SK-MEL-5 (cell line): ENCODE measurements around the gene EHF. TPM values are rescaled to one million over a fixed set of nuclear protein-coding genes. Genes with fewer than 3 reads are reported as not detected.
A peak's percentile ranks its signal among the peaks of the same experiment; 100 is the strongest.

Experiments used
- DNase-seq: peaks from one replicate; pipeline ENCODE4 v3.0.0-alpha.2; 2016; ENCODE audit warnings: low read depth, low spot score
- in situ Hi-C: cut with HindIII; loops from 2 replicates; pipeline ENCODE4 v1.10.0; 2016; ENCODE audit warnings: low sequenced_read_pairs, high pct_unique_total_duplicates, low pct_unique_long_range_greater_than_20kb
- total RNA-seq: library from RNA; depleted of rRNA; stranded (reverse); fragments of >200 nt; shearing (Covaris generic); gene quantifications from 2 replicates; pipeline ENCODE4 v1.2.3, GENCODE V29; 2014

The EHF gene
- total RNA-seq, 1 experiment from 2014 or later: 0.13 TPM

GRCh38 chr11:34599406-34599945 is 21.4 kb upstream of the EHF start:
- peak; percentile 84 for DNase-seq
- in situ Hi-C loops: no loop called here

GRCh38 chr11:34600339-34601084 is 20.4 kb upstream of the EHF start:
- DNase-seq: no peak

GRCh38 chr11:34601085-34601444 is 19.8 kb upstream of the EHF start:
- no peak for DNase-seq
- in situ Hi-C loops: no loop called here

More at GRCh38 chr11:34600339-34601084, 20.4 kb upstream of the EHF start:
- in situ Hi-C loops: no loop called here

DNA sequence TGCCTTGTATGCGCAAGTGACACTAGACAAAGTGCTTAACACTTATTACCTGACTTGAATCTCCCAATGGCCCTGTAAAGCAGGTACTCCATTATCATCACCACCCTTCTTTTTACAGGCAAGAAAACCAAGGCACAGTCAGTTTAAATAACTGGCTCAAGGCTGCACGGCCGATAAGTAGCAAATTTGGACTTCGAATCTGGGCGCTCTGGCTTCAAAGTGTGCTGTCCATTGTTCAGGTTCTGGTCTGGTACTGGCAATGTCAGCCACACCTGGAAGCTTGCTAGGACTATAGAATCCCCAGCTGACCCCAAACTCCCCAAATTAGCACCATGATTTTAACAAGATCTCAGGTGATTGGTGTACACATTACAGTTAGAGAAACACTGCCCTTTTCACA is 19.3 kb upstream of the EHF start:
- in situ Hi-C loops: no loop called here
- DNase-seq: no peak

- DNase-seq: no peak
- in situ Hi-C loops: no loop called here
Measured at GRCh38 chr11:34602245-34602644, 18.6 kb upstream of the EHF start.

GRCh38 chr11:34603129-34604001 is 17.5 kb upstream of the EHF start:
- in situ Hi-C loops: no loop called here
- no peak for DNase-seq

DNA sequence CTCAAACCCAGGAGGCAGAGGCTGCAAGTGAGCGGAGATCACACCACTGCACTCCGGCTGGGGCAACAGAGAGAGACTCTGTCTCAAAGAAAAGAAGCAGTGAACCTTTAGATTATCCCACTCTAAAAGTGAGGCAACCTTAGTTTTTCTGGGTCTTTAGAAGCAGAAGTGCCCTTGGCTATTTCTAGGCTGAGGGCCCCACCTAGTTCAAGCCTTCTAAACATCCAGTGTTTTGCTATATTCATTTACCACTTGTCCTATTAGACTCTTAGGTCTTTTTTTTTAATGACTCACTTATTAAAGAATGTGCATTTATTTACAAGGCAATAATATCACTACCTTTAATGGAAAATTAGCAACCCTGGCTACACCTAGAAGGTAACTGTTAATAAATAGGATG is 16.7 kb upstream of the EHF start:
- in situ Hi-C loops: no loop called here
- no peak for DNase-seq

GRCh38 chr11:34604911-34605310 is 16.0 kb upstream of the EHF start:
- in situ Hi-C loops: no loop called here
- DNase-seq: no peak

GRCh38 chr11:34605481-34606325 is 15.2 kb upstream of the EHF start:
- in situ Hi-C loops: no loop called here
- peak; percentile 53 for DNase-seq

GRCh38 chr11:34606326-34607120 is 14.4 kb upstream of the EHF start:
- DNase-seq: no peak
- in situ Hi-C loops: no loop called here

DNA sequence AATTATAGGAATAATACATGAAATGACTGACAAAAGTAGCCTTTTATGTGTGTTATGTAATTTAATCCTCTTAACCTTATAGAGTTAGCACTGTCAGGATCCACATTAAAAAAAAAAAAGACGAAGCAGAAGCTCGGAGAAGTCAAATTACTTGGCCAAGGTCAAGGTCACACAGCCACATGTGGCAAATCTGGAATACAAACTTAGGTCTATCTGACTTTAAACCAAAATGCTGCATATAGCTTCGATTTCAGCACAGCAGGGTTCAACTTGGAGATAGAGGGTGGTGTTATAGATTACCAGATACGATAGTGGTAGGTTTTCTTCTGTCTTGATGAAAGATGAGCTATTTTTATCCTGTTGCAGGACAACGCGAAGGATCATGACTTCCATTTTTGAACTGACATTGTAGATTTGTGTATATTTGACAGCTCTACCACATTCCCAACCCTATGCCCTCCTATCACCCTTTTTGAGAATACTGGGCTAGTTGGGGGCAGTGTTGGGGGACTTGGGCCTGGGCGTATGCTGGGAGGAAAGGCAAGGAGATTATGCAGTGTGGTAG is 11.6 kb upstream of the EHF start:
- no peak for DNase-seq
- in situ Hi-C loops: no loop called here

GRCh38 chr11:34609850-34610249 is 11.0 kb upstream of the EHF start:
- in situ Hi-C loops: no loop called here
- DNase-seq: no peak

GRCh38 chr11:34610324-34611041 is 10.4 kb upstream of the EHF start:
- in situ Hi-C loops: no loop called here

GRCh38 chr11:34613015-34613414 is 7.9 kb upstream of the EHF start:
- in situ Hi-C loops: no loop called here
- no peak for DNase-seq

More at GRCh38 chr11:34610324-34611041, 10.4 kb upstream of the EHF start:
- no peak for DNase-seq

DNA sequence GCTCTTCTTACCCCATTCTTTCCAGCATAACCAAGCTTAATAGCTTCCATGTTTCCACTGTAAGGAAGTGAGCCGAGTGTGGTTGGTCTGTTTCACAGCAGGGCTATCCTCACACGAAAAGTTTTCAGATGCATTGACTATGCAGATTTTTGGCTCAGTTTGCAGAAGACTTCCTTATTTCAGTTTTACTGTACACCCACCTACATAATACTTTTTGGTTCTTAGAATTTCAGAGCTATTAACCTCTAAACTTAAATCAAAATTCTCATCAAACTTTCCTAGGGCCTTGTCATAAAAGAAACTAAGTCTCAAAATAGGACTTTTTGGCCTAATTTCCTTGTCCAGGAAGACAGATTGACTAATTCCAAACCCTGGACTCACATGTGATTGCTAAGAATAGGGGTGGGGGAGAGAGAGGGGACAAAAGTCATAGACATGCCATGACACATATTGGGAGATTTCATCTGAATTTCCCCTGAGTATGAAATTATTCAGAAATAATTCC is 7.3 kb upstream of the EHF start:
- DNase-seq: no peak
- in situ Hi-C loops: no loop called here
